ENCODE data around the gene MFN2. TPM values are rescaled to one million over a fixed set of nuclear protein-coding genes. Genes with fewer than 3 reads are reported as not detected.

MFN2 gene
- polyA plus RNA-seq, 1 experiment = 43.9 TPM

DNA sequence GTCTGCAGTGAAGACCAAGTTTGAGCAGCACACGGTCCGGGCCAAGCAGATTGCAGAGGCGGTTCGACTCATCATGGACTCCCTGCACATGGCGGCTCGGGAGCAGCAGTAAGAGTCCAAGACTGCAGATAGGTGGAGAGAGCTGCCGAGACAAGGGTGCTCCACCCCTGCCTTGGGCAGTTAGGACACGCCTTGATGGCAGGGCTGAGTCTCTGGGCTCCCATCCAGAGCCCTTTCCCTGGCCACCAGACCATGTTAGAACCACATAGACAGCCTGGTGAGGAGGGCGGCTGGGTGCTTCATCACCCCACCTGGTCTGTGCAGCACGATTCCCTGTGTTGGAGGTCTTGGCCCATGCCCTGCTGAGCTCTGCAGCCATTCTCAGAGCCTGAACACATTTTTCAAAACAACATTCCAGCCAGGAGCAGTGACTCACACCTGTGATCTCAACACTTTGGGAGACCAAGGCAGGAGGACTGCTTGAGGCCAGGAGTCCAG lies 21.8 kb downstream of the MFN2 start:
- Histone ChIP-seq H3K4me3 (ENCODE audit: low read depth, low read length) (no peak overlapping the region), H3K27ac (ENCODE audit: low read depth, low read length) (no peak overlapping the region), H3K9me3 (ENCODE audit: control insufficient read depth, insufficient read depth, low read length) (peaks cover 4% of the 10 kb centered on the region; the same call in 1 of the 2 replicates), H3K27me3 (ENCODE audit: control insufficient read depth, insufficient read depth, low read length) (no peaks in the 10 kb centered on the region)
- TF ChIP-seq, protein P1, sequence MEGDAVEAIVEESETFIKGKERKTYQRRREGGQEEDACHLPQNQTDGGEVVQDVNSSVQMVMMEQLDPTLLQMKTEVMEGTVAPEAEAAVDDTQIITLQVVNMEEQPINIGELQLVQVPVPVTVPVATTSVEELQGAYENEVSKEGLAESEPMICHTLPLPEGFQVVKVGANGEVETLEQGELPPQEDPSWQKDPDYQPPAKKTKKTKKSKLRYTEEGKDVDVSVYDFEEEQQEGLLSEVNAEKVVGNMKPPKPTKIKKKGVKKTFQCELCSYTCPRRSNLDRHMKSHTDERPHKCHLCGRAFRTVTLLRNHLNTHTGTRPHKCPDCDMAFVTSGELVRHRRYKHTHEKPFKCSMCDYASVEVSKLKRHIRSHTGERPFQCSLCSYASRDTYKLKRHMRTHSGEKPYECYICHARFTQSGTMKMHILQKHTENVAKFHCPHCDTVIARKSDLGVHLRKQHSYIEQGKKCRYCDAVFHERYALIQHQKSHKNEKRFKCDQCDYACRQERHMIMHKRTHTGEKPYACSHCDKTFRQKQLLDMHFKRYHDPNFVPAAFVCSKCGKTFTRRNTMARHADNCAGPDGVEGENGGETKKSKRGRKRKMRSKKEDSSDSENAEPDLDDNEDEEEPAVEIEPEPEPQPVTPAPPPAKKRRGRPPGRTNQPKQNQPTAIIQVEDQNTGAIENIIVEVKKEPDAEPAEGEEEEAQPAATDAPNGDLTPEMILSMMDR (IDR thresholded peaks at IDR 0.05; ENCODE audit: low read depth, low read length) = no peak
- DNase-seq (ENCODE audit: low read depth, low spot score) = no peak
- POLR2A ChIA-PET = no interaction called here
- CTCF ChIA-PET = interaction anchor here (0.8 to 1.7 kb wide), 3 partner anchors 9 to 123 kb away, joined by 3 to 5 read pairs (median 3); no protein-coding TSS in a partner anchor

DNA sequence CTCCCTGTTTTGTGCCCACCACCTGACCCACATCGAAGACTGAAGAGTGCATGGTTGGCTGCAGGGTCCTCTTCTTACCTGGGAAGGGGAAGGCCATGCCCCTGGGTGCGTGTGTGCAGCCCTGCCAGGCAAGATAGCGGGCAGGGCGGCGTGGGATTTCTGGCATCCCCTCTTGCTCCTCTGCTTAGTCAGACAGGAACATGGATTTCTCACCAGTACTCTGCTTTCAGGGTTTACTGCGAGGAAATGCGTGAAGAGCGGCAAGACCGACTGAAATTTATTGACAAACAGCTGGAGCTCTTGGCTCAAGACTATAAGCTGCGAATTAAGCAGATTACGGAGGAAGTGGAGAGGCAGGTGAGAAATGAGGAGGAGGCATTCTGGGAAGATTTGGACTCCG lies 23.5 kb downstream of the MFN2 start:
- ChIA-PET POLR2A (interaction anchor here (0.6 kb wide), 1 partner anchor 130 kb away, joined by 4 read pairs; no protein-coding TSS in a partner anchor), CTCF (no interaction called here)
- DNase-seq (ENCODE audit: low read depth, low spot score) = no peak
- Histone ChIP-seq H3K9me3 (ENCODE audit: control insufficient read depth, insufficient read depth, low read length) (peaks cover 4% of the 10 kb centered on the region; the same call in 1 of the 2 replicates), H3K4me3 (ENCODE audit: low read depth, low read length) (no peak overlapping the region), H3K27me3 (ENCODE audit: control insufficient read depth, insufficient read depth, low read length) (no peaks in the 10 kb centered on the region), H3K27ac (ENCODE audit: low read depth, low read length) (no peak overlapping the region)
- TF ChIP-seq, protein P1 (IDR thresholded peaks at IDR 0.05; ENCODE audit: low read depth, low read length) = no peak

DNA sequence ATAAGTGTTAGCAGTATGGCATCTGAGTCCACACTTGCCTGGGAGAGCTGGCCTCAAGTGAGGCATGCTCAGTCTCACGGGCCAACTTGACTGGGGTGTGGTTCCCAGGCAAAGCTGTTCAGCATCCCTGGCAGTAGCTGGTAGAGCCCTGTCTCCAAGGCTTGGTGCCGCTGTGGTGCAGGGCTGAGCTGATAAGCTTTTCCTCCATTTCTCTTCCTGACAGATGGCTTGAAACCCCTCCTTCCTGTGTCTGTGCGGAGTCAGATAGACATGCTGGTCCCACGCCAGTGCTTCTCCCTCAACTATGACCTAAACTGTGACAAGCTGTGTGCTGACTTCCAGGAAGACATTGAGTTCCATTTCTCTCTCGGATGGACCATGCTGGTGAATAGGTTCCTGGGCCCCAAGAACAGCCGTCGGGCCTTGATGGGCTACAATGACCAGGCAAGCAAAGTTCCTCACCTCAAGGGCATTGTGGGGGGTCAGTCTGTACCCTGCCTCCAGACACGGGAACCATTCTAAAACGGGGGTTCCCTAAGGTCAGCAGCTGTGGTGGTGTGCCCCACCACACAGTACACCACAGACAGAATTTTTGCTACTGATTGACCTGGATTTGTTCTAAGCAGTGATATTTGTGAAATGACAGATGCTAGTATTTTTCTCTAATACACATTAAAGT lies 25.4 kb downstream of the MFN2 start:
- Histone ChIP-seq H3K27me3 (ENCODE audit: control insufficient read depth, insufficient read depth, low read length) (no peaks in the 10 kb centered on the region), H3K4me3 (ENCODE audit: low read depth, low read length) (no peak overlapping the region), H3K27ac (ENCODE audit: low read depth, low read length) (no peak overlapping the region), H3K9me3 (ENCODE audit: control insufficient read depth, insufficient read depth, low read length) (peaks cover 4% of the 10 kb centered on the region; the same call in 1 of the 2 replicates)
- ChIA-PET CTCF (no interaction called here), POLR2A (no interaction called here)
- TF ChIP-seq, protein P1 (IDR thresholded peaks at IDR 0.05; ENCODE audit: low read depth, low read length) = no peak
- no peak for DNase-seq (ENCODE audit: low read depth, low spot score)

DNA sequence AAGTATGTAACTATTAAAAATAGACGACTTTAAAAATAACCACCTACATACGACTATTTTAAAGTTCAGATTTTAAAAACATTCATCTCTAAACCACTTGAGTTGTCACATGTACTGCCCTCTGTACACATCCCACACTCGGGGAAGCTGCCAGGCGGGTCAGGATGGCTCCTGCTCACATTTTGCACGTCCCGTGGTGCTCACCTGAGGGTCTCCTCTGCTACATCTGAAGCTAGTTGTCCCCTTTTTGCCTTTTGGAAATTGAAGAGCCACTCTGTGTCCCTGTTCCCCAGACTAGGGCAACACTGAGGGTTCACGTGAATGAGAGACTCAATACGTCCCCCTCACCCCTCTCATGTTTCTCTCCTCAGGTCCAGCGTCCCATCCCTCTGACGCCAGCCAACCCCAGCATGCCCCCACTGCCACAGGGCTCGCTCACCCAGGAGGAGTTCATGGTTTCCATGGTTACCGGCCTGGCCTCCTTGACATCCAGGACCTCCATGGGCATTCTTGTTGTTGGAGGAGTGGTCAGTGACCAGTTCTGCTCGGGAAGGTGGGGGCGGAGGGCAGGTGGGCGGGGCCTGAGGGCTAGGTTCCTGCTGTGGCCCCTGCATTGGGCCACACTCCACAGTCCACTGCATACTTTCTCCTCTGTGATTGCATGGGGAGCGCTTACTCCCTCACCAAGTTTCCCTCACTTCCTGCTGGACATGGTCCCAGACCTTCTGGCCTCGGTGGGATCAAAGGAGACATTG lies 26.1 kb downstream of the MFN2 start:
- TF ChIP-seq, protein P1 (IDR thresholded peaks at IDR 0.05; ENCODE audit: low read depth, low read length) = no peak
- POLR2A ChIA-PET = interaction anchor here (0.6 kb wide), 1 partner anchor 67 kb away, joined by 10 read pairs; no protein-coding TSS in a partner anchor

More for the DNA sequence above, 26.1 kb downstream of the MFN2 start:
- H3K4me3 ChIP-seq (ENCODE audit: low read depth, low read length) = no peak overlapping the region
- no peaks in the 10 kb centered on the region for H3K27me3 ChIP-seq (ENCODE audit: control insufficient read depth, insufficient read depth, low read length)
- CTCF ChIA-PET = no interaction called here
- DNase-seq (ENCODE audit: low read depth, low spot score) = no peak
- H3K9me3 ChIP-seq (ENCODE audit: control insufficient read depth, insufficient read depth, low read length) = peaks cover 4% of the 10 kb centered on the region; the same call in 1 of the 2 replicates
- no peak overlapping the region for H3K27ac ChIP-seq (ENCODE audit: low read depth, low read length)

All from AG04450 (cell line).